Retinal pigment epithelial cell (primary cell): ENCODE results near the gene DOCK4.
A peak's percentile ranks its signal among the peaks of the same experiment; 100 is the strongest.

ENCODE experiments used
- DNase-seq: peaks from one replicate; pipeline ENCODE4 v3.0.0-alpha.2; 2010; ENCODE audit warnings: low read depth
- H3K4me3 ChIP-seq: 2 replicates; pipeline ENCODE4 v1.5.1; 2011; ENCODE audit warnings: mild to moderate bottlenecking, low read length, control low read depth, moderate library complexity
- CTCF ChIP-seq: conservative IDR thresholded peaks from 2 replicates; pipeline ENCODE4 v1.5.1; 2011; ENCODE audit warnings: low read depth, low read length, control low read depth, inconsistent platforms

DOCK4 gene

GRCh38 chr7:111802194-111802772, 403.9 kb downstream of the DOCK4 start:
- no peak for DNase-seq
- no peak overlapping the region for H3K4me3 ChIP-seq
- no peak for TF ChIP-seq CTCF

DNA sequence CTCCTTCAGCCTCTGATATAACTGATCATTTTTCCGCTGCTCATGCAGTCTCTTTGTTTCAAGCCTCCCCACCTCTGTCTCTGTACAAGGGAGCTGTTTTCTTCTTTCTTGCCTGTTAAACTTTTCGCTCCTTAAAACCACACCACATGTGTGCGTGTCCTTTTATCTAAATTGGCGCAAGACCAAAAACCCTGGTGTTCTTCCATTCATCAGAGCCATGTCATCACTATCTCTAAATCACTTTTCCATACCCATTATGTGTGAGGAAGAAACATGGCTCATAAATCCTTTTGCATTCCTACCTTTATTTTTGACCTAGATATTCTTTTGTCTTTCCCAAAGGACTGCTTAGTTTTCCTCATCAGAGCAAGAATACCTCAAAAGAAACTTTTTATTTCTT, 404.9 kb downstream of the DOCK4 start:
- H3K4me3 ChIP-seq: no peak overlapping the region
- TF ChIP-seq CTCF: no peak
- DNase-seq: no peak

DNA sequence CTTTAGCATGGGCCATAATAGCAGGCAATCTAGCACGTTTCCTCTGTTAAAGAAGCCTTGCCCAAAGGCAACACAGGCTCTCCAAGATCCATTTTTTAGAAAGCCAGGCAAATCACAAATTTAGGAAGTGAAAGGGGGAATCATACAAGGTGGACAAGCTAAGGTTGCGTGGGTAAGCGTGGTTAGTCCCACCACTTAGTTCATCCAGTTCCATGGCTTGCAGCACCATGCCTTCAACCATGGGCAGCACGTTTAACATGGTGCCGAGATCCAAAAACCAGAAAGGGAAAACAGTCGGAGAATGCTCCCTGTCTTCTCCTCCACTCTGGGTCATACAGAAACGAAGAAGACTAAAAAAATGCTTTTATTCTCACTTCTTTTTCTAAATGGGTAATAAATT, 409.5 kb downstream of the DOCK4 start:
- no peak for TF ChIP-seq CTCF
- no peak overlapping the region for H3K4me3 ChIP-seq
- DNase-seq: no peak

GRCh38 chr7:111789870-111790269, 416.3 kb downstream of the DOCK4 start:
- no peak overlapping the region for H3K4me3 ChIP-seq
- DNase-seq: no peak
- no peak for TF ChIP-seq CTCF

- H3K4me3 ChIP-seq: no peak overlapping the region
- no peak for TF ChIP-seq CTCF
- DNase-seq: no peak
These were observed 417.2 kb downstream of the DOCK4 start for GRCh38 chr7:111789048-111789320.

GRCh38 chr7:111788286-111789047, 417.7 kb downstream of the DOCK4 start:
- peak; percentile 9 for DNase-seq
- TF ChIP-seq CTCF: no peak
- H3K4me3 ChIP-seq: no peak overlapping the region

DNA sequence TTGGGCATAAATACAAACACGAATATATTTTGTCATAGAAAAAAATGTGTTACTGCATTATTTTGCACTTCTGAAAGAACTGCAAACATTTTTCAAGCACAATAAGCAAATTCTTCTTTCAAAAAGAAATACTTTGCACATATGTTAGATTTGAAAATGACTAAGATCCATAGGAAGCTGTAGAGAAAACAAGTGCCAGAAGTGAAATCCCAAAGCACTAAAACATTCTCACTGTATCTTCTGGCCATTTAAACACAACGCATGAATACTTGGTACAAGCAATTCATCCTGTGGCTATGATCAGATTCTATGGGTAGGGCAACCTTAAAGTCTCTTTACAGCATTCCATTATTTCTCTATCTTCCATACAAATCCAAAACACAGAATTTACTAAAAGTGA, 418.5 kb downstream of the DOCK4 start:
- TF ChIP-seq CTCF: no peak

More for the DNA sequence above, 418.5 kb downstream of the DOCK4 start:
- no peak for DNase-seq
- no peak overlapping the region for H3K4me3 ChIP-seq
